HG02840 (cell line): ENCODE measurements around the gene CLCN3.
"Not testable (repeated sequence)": the region's sequence is repeated elsewhere in the genome, so short reads cannot be mapped to it uniquely, and the experiment has no call there.

Experiments
- ATAC-seq: cut with Tn5 transposase; IDR thresholded peaks from one replicate; pipeline ENCODE4 v1.9.1; 2021; ENCODE audit warnings: mild to moderate bottlenecking, moderate library complexity, moderate number of reproducible peaks; ENCODE audit not compliant: unreplicated experiment, low FRiP score

The CLCN3 gene

GRCh38 chr4:169616846-169617245 lies 3.5 kb upstream of the CLCN3 start:
- ATAC-seq, result no peak

- ATAC-seq, result no peak
Observed at GRCh38 chr4:169617306-169617705, 3.1 kb upstream of the CLCN3 start.

- ATAC-seq, result no peak
Observed at GRCh38 chr4:169618286-169618685, 2.1 kb upstream of the CLCN3 start.

- ATAC-seq, result no peak
Observed at GRCh38 chr4:169618986-169619385, 1.4 kb upstream of the CLCN3 start.

GRCh38 chr4:169619518-169619957 lies 840 bp upstream of the CLCN3 start:
- ATAC-seq, result peak; percentile 44

GRCh38 chr4:169620880-169621248 lies 486 bp downstream of the CLCN3 start:
- ATAC-seq, result no peak

- no peak for ATAC-seq
Observed at GRCh38 chr4:169621731-169622492, 1.5 kb downstream of the CLCN3 start.

GRCh38 chr4:169622566-169622965 lies 2.2 kb downstream of the CLCN3 start:
- no peak for ATAC-seq

- not testable (repeated sequence) for ATAC-seq
Observed at GRCh38 chr4:169624012-169624411, 3.6 kb downstream of the CLCN3 start.

- no peak for ATAC-seq
Observed at GRCh38 chr4:169625886-169626285, 5.5 kb downstream of the CLCN3 start.

GRCh38 chr4:169626331-169627282 lies 6.2 kb downstream of the CLCN3 start:
- no peak for ATAC-seq

GRCh38 chr4:169627307-169627706 lies 6.9 kb downstream of the CLCN3 start:
- no peak for ATAC-seq

- no peak for ATAC-seq
Observed at GRCh38 chr4:169628579-169628978, 8.2 kb downstream of the CLCN3 start.

- no peak for ATAC-seq
Observed at GRCh38 chr4:169630069-169630468, 9.7 kb downstream of the CLCN3 start.

GRCh38 chr4:169632896-169633295 lies 12.5 kb downstream of the CLCN3 start:
- no peak for ATAC-seq

GRCh38 chr4:169634975-169635374 lies 14.6 kb downstream of the CLCN3 start:
- no peak for ATAC-seq

GRCh38 chr4:169640261-169640870 lies 20.0 kb downstream of the CLCN3 start:
- no peak for ATAC-seq

- no peak for ATAC-seq
Observed at GRCh38 chr4:169644802-169645201, 24.4 kb downstream of the CLCN3 start.

- ATAC-seq, result no peak
Observed at GRCh38 chr4:169645627-169646026, 25.2 kb downstream of the CLCN3 start.

- ATAC-seq, result no peak
Observed at GRCh38 chr4:169649545-169650226, 29.3 kb downstream of the CLCN3 start.
